ENCODE data around the gene FBXL16.

DNA sequence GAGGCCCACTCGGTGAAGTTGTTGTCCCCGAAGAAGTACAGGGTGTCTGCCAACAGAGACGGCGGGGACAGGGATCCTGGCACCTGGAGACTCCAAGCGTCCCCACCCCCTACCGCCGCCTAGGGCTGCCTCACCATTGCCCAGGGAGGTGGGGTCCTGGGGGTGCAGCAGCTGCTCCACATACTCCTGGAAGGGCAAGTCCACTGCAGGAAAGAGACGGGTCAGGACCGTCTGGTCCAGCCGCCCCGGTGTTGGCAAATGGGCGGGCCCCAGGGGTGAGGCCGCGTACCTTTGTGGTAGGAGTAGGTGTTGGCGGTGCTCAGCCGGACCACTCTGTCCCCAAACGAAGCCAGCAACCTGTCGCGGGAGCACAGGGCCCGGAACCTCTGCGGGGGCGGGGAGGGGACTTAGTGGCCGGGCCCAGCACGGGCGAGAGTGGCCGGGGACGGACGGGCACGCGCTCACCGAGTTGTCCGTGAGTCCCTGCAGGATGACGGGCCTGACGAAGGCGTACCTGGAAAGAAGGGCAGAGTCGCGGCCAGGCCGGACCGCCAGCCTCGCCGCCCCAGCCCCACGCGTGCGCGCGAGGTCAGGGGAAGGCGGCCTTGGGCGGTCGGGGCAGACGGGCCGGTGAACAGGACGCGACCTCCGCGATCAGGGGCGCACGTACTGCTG, 22.1 kb downstream of the FBXL16 start:
- no peak for TF ChIP-seq POLR2A (IDR thresholded peaks at IDR 0.05)
- TF ChIP-seq, protein P1, sequence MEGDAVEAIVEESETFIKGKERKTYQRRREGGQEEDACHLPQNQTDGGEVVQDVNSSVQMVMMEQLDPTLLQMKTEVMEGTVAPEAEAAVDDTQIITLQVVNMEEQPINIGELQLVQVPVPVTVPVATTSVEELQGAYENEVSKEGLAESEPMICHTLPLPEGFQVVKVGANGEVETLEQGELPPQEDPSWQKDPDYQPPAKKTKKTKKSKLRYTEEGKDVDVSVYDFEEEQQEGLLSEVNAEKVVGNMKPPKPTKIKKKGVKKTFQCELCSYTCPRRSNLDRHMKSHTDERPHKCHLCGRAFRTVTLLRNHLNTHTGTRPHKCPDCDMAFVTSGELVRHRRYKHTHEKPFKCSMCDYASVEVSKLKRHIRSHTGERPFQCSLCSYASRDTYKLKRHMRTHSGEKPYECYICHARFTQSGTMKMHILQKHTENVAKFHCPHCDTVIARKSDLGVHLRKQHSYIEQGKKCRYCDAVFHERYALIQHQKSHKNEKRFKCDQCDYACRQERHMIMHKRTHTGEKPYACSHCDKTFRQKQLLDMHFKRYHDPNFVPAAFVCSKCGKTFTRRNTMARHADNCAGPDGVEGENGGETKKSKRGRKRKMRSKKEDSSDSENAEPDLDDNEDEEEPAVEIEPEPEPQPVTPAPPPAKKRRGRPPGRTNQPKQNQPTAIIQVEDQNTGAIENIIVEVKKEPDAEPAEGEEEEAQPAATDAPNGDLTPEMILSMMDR (IDR thresholded peaks at IDR 0.05) = no peak

Measured in right lobe of liver (tissue), 4 donors.